ENCODE data around the gene CERS6. TPM values are rescaled to one million over a fixed set of nuclear protein-coding genes. Genes with fewer than 3 reads are reported as not detected.

Gene CERS6
- total and polyA plus RNA-seq, 2 of the 8 experiments (the other 6 are each of a cell fraction or from before 2014, with no cell fraction given) = 6.8 to 28.2 TPM

DNA sequence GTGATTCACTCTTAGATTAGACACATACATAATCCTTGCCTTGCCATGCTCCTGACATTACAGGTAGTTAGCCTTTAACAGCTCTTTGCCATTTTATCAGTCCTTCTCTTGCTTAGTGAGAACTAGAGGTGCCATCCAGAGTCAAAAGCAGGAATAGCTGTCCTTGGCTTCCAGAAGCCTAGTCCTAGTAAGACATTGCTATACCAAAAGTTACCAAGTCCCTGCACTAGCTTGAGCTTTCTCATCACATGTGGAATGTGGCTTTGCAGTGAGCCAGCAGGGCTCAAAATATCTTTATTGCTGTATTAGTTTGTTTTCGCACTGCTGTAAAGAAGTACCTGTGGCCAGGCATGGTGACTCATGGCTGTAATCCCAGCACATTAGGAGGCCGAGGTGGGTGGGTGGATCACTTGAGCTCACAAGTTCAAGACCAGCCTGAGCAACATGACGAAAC, 241.6 kb downstream of the CERS6 start:
- Histone ChIP-seq H2BK12ac (ENCODE audit: low read depth, low read length) (no peak overlapping the region), H3K23me2 (ENCODE audit: low read depth, low read length) (no peaks in the 10 kb centered on the region), H2AK5ac (ENCODE audit: low read depth, low read length) (no peak overlapping the region), H3K9me3 (ENCODE audit: insufficient read depth in 2 of 2, low read depth in 1 of 2, low read length in 1 of 2) (no peaks in the 10 kb centered on the region), H3K14ac (ENCODE audit: insufficient read length) (no peak overlapping the region), H2BK15ac (ENCODE audit: low read length) (no peak overlapping the region), H3K79me1 (ENCODE audit: low read depth, low read length) (no peaks in the 10 kb centered on the region), H3K56ac (replicated peaks; ENCODE audit: insufficient read length, low read depth, low read length) (no peak overlapping the region), H2BK5ac (ENCODE audit: low read depth, low read length) (no peak overlapping the region), H2BK120ac (replicated peaks; ENCODE audit: low read depth, low read length) (no peak overlapping the region), H3K4me3 (ENCODE audit: extremely low read depth in 1 of 4, insufficient read depth in 2 of 4, low read depth in 3 of 4, low read length in 4 of 4) (no peak overlapping the region), H4K8ac (ENCODE audit: extremely low read depth, insufficient read depth, low read length) (no peak overlapping the region), H2BK20ac (ENCODE audit: low read length) (no peak overlapping the region), H3K4ac (replicated peaks; ENCODE audit: insufficient read length, low read depth, low read length) (no peak overlapping the region), H4K5ac (ENCODE audit: insufficient read length, low read depth, low read length) (no peak overlapping the region), H3K4me2 (ENCODE audit: insufficient read depth in 1 of 2, low read depth in 2 of 2, low read length in 2 of 2) (no peak overlapping the region), H3K23ac (ENCODE audit: insufficient read length) (no peak overlapping the region), H3K18ac (ENCODE audit: extremely low read depth, low read length) (no peak overlapping the region), H4K91ac (replicated peaks; ENCODE audit: insufficient read length, low read length) (no peak overlapping the region), H3K36me3 (ENCODE audit: control insufficient read depth in 2 of 4, insufficient read depth in 4 of 4, low read length in 3 of 4) (peaks cover 0 to 3% (median 0%) of the 10 kb centered on the region in 4 experiments; a peak in 4 of 8 replicates), H3K9ac (replicated peaks in 1 of 4; ENCODE audit: extremely low read depth in 1 of 4, low read depth in 3 of 4, low read length in 3 of 4) (no peak overlapping the region), H2AFZ (ENCODE audit: low read length) (no peak overlapping the region), H3K27me3 (replicated peaks in 1 of 4; ENCODE audit: control insufficient read depth in 3 of 4, extremely low read depth in 1 of 4, insufficient read depth in 3 of 4, low read length in 3 of 4) (no peaks in the 10 kb centered on the region), H3K27ac (ENCODE audit: low read depth, low read length) (no peak overlapping the region), H3K79me2 (ENCODE audit: control insufficient read depth in 1 of 2, insufficient read depth in 2 of 2, low read length in 2 of 2) (no peaks in the 10 kb centered on the region), H4K20me1 (replicated peaks in 1 of 2; ENCODE audit: control insufficient read depth in 1 of 2, insufficient read depth in 2 of 2, low read length in 2 of 2) (no peaks in the 10 kb centered on the region), H3K4me1 (replicated peaks in 1 of 4; ENCODE audit: control insufficient read depth in 3 of 4, insufficient read depth in 4 of 4, low read length in 3 of 4) (no peaks in the 10 kb centered on the region)
- DNase-seq (ENCODE audit: low read depth in 1 of 2, low spot score in 2 of 2) = no peak
- ChIA-PET CTCF (ENCODE audit: partially characterized antibody) (interaction anchor here (0.6 to 2.2 kb wide), 10 partner anchors 8 to 352 kb away, joined by 3 to 11 read pairs (median 3); no protein-coding TSS in a partner anchor), POLR2A (ENCODE audit: partially characterized antibody) (interaction anchor here (0.6 kb wide), 1 partner anchor 44 kb away, joined by 3 read pairs; no protein-coding TSS in a partner anchor)
- TF ChIP-seq, protein P1, sequence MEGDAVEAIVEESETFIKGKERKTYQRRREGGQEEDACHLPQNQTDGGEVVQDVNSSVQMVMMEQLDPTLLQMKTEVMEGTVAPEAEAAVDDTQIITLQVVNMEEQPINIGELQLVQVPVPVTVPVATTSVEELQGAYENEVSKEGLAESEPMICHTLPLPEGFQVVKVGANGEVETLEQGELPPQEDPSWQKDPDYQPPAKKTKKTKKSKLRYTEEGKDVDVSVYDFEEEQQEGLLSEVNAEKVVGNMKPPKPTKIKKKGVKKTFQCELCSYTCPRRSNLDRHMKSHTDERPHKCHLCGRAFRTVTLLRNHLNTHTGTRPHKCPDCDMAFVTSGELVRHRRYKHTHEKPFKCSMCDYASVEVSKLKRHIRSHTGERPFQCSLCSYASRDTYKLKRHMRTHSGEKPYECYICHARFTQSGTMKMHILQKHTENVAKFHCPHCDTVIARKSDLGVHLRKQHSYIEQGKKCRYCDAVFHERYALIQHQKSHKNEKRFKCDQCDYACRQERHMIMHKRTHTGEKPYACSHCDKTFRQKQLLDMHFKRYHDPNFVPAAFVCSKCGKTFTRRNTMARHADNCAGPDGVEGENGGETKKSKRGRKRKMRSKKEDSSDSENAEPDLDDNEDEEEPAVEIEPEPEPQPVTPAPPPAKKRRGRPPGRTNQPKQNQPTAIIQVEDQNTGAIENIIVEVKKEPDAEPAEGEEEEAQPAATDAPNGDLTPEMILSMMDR (IDR thresholded peaks at IDR 0.05; ENCODE audit: control extremely low read depth in 1 of 3, insufficient read depth in 1 of 3, low read depth in 1 of 3, low read length in 3 of 3) = peak in 1 of 3 experiments; percentile 20; a peak in 1 of 4 replicates
- no peak for TF ChIP-seq SIN3A (conservative IDR thresholded peaks at IDR 0.05 in 1 of 2, IDR thresholded peaks at IDR 0.05 in 1 of 2; ENCODE audit: low read depth in 1 of 2, low read length in 2 of 2)
- TF ChIP-seq RAD21 (IDR thresholded peaks at IDR 0.05 in 1 of 2, conservative IDR thresholded peaks at IDR 0.05 in 1 of 2; ENCODE audit: low read depth in 2 of 2, low read length in 2 of 2) = peak; percentile 45 to 59
- 91% methylated on average over 3 of the region's 3 CpGs; no CpG with 5 or more reads in 1 of the 2 experiments for WGBS, 2 experiments (ENCODE audit: extremely low coverage in 1 of 2, insufficient coverage in 1 of 2, insufficient read length in 1 of 2, insufficient replicate concordance in 2 of 2, low coverage in 1 of 2, low lambda C conversion rate in 2 of 2, missing lambda C conversion rate in 1 of 2)
- no peak for FAIRE-seq
